Endometrial microvascular endothelial cells (primary cell): Measurements from ENCODE around the gene UBAC2. TPM values are rescaled to one million over a fixed set of nuclear protein-coding genes. Genes with fewer than 3 reads are reported as not detected.

Experiments used
- in situ Hi-C: cut with HindIII; loops from 2 replicates; pipeline ENCODE4 v1.10.0; 2017; ENCODE audit warnings: low sequenced_read_pairs, low pct_unique_long_range_greater_than_20kb; ENCODE audit errors: inconsistent ontology term
- total RNA-seq: library from RNA; depleted of rRNA; stranded (reverse); fragments of >200 nt; gene quantifications from one replicate; pipeline ENCODE4 v1.2.3, GENCODE V29; 2015; ENCODE audit errors: inconsistent ontology term

UBAC2 gene
- total RNA-seq, 1 donor from 2014 or later, result 56.8 TPM

DNA sequence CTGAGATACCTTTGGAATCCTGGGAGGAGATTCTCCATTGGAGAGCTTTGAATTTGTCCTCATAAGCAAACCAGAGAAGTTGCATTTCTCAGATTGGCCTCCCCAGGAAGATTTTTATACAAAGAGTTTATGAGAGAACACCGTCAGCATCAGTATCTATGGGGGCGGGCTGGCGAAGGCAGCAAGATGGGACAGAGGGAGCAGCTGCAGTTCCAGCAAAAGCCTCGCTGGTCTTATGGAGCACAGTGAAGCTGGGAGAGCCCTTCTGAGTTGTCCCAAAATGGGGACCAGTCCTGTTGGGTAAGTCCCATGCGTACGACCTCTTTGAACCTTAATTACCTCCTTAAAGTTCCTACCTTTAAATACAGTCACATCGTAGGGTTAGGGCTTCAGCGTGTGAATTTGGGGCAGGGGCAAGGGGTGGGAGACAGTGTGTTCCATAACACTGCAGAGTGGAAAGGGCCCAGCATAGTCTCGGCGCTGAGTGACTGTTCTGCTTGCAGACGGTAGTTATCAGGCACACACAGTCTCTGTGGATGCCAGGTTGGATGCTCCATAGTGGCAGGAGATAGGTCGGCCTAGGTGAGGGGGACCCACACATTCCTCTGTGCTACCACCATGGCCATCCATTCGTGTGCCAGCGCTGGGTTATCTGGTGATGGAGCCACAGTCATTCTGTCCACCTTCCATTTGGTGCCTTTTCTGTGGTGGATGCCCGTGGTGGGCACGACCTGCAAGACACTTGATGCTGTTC lies 141.5 kb downstream of the UBAC2 start:
- in situ Hi-C loops, result no loop called here

DNA sequence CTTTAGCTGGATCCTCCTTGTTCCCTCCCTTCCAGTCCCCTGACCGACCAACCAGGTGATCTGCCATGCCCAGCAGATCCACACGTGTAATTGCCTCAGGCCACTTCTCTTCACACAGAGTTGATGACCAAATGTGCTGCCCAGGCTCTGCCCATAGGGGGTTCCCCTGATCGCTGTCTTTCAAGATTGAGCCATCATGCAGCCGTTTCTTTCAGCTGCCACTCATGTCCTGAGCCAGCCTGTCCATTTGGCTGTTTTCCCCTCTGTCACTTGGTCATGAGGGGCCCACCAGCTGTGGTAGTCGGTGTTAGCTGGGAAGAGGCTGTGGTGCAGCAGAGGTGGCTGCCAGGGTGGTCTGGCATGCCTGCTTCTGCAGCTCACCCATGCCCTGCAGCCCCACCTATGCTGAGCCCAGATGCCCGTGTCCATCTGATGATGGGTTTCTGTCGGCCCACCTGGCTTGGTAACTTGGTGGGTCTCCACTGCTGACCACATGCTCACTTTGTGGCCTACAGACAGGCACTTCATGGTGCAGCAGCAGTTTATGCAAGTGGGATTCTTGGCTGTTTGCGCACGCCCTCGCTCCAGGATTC lies 142.2 kb downstream of the UBAC2 start:
- in situ Hi-C loops, result no loop called here

DNA sequence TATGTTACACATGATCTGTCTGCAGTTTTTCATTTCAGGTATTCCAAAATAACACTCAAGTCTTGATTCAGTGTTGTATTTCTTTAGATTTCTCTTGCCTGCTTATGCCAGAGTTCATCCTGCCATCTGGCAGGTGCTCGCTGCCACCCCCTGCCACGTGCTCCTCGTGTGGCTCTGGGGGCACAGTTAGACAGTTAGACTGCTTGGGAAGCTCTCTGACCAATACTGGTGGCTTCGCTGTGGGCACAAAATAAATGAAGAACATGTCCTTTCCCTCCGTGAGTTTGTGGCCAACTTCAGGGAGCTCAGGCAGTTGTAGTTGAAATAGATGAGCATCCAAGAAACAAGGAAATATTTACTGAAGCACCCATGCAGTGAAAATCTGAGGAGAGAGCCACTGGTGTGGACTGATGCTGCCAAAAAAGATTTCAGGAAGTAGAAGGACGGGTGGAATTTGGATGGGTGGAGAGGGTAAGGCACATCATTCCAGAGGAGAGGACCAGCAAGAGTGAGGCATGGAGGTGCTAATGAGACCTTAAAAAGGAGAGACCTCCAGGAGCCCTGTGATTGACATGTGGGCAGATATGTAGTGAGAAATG lies 144.1 kb downstream of the UBAC2 start:
- in situ Hi-C loops, result no loop called here

DNA sequence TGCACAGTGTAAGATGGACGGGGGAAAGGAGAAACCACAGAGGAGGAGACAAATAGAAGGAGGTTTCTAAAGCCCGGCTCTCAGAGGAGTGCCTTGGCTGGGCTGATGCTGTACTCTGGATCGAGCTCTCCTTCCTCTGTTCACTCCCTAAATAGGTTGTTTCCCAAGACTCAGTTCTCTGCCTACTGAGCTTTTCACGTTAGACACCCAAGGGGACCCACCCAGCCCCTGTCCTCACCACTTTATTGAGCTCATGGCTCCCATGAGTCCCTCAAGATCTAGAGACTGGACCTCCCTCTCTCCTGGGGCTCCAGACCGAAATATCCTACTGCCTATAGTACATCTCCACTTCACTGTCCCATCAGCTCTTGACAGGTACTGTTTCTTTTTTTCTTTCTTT lies 144.7 kb downstream of the UBAC2 start:
- in situ Hi-C loops, result no loop called here

DNA sequence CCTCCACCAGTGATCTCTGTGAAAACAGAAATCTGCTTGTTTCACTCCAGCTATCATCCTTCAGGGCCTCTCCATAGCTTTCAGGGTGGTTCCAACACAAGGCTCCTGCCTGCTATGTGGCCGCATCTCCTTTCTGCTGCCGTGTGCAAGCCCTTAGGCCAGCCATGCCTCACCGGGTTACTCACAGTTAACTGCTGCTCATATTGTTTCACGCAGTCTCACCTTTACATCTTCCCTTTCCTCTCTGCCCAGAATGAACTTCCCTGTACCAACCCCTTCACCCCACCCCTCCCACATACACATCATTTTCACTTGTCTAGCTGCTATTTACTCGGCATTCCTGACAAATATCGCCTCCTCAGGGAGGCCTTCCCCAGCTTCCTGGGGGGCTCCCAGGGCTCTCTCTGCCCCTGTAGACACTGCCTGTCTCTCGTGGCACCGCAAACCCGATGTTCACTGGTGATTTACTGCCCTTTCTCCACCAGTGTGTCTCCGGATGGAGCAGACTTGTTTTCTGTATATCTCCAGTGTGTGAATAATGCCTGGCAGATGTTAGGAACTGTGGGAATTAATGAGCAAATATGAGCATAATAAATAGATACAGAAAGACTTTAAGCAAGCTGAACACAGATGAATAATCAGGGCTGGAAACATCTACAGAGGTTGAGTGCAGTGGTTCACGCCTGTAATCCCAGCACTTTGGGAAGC lies 145.8 kb downstream of the UBAC2 start:
- in situ Hi-C loops, result no loop called here

DNA sequence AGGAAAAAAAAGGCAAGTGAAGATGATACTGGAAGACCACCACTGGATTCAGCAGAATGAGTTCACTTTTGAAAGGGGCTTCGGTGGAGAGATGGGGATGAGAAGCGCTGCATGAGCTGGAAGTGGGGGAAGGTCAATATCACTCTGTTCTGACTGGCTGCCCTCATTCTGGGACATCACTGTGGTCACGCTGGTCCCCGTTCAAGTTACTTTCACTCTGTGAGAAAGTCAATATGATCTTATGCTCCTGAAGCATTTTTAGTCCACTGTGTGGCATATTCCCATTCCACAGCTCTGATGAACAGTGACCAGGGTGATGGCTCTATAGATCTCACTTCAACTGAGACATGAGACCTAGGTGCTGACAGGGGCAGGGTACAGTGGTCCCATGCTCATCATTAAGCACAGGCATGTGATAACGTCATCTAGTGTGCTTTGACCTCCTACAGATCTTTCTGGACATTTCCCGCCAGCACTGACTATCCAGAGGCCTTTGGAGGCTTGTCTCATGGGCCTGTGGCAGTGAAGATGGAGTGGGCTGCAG lies 146.8 kb downstream of the UBAC2 start:
- in situ Hi-C loops, result no loop called here

DNA sequence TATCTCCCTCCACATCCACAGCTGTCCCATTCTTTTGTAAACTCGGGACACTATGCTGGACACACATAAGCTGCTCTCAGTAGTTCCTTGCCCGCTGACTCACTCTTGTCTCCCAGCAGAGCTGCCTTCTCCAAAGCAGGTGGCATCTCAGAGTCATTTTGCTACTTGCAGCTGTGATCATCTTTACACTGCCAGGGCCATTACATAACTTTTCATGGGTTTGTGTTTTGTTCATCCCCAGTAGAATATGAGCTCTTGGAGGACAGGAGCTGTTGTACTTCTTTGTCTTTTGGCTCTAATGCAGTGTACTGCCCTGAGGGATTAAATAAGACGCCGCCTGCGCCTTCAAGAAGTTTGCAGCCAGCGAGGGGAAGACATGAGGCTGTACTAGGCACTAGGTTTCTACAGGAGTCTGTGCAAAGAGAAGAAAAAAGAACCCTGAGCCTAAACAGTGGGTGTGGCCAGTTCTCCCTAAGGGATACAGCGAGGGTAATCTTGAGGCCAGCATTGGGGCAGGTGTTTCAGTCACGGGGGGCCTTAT lies 147.3 kb downstream of the UBAC2 start:
- in situ Hi-C loops, result no loop called here

DNA sequence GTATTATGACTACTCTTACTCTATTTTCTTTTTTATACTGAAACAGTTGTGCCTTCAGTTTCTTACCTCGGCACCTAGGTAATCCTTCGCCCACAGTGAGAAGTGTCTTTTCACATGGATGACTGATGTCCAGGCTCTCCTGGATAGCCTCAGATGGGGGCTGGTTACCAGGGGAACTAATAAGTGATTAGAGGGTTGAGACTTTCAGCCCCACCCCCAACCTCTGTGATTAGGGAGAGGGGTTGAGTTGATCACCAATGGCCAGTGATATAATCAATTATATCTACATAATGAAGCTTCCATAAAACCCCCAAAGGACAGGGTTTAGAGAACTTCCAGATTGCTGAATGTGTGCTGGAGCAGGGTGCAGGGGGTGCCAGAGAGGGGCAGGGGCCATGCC lies 149.5 kb downstream of the UBAC2 start:
- in situ Hi-C loops, result no loop called here

DNA sequence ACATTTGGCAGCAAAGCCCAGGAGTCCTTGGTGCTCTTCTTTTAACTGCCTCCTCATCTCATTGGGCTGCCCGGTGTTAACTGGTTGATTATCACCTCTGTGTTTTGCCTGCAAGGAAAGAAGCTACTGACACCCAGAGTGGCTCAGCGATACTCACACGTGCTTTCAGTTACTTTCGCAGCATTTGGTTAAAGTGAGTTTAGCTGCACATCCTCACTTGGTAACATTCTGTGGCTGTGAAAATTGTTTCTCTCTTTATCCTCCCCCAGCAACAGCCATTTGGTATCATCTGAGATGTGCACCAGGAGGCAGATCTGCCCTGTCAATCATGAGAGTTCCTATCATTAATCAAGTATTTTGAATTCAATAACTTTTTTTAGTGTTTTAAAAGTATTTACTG lies 151.1 kb downstream of the UBAC2 start:
- in situ Hi-C loops, result no loop called here

DNA sequence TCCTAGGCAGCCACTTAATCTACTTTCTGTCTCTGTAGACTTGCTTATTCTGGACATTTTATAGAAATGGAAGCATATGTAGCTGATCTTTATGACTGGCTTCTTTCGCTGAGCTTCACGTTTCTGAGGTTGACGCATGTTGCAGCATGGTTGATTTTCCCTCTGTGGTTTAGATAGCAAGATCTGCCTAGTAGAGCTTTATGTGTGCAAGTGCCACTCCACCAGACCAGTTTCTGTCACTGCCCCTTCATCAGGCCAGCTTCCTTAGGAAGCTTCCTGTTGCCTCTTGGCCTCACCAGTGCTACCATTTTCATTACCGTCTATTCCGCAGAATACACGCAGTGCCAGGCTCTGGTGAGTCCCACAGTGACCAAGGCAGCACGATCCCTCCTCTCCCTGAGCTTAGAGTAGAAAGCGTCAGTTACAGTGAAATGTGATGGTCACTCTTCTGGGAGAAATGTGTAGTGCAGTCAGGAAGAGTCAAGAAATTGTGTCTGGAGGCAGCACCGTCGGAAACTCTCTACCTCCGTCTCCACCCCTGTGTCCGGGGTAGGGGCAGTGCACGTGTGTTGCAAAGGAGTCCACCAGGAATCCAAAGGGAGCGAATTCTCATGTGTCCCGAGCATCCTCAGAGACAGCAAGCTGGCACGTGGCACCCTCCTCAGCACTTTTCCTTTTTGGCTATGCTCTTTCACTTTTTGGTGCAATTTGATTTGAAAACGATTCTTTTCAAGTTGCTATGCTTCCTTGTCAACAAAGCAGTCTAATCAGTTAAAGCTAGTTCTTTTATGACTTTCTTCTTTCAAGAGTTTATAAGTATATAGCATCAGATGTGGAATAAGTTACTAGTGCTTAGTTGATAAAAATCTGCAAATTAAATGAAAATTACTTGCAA lies 151.9 kb downstream of the UBAC2 start:
- in situ Hi-C loops, result no loop called here

DNA sequence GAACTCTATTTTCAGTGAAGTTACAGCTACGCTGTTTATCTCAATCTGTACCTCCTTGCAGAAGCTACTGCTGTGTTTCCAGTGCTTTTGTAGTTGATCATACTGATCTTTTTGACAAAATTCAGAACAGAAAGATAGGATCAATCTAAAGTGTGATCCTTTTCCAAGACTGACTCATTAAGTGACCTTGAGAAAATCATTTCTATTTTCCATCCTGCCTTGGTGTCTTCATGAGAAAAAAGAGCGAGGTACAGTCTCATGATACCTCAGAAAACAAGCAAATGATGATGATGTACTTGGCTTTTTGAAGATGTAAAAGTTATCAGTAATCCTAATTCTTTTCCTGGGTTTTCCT lies 152.6 kb downstream of the UBAC2 start:
- in situ Hi-C loops, result no loop called here

DNA sequence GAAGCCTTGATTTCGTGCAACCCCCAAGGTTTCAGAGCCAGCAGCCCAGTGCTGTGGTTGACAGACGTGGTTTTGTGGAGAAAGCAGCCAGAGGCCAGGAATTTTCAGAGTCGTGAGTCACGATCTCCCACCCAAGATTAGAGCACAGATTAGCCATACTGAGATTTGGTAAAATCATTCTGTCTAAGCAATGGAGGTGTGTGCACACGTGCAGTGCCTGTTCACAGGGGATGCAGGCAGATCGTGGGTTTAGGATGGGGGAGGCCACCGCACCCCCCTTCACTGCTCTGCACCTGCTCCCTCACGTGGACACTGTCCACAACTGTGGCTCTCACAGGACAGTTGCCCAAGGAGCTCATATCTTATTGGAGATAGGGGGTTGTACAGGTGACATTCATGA lies 153.2 kb downstream of the UBAC2 start:
- in situ Hi-C loops, result no loop called here

DNA sequence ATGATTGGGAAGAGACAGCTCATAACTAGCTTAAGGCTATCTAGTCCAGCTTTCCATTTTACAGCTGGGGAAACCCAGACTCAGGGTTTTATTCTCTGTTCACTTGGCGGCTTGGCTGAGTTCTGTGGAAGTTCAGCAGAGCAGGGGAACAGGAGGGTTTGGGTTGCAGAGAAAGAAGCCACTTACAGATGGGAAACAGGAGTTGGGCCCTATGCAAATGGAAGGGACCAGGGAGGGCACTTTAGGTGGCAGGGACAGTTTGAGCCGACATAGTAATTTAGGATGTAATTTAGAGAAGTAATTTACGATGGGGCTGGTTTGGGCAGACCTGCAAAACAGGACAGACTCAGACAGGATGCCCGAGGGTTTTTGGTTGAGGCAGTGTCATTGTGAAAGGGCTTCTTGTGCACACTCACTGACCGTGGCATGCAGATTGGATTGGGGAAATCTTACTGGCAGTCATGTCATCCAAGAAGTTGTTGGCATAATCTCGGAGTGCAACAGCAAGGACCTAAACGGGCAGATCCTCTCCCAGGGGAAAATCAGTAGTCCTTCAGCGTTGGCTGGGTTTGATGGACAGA lies 153.8 kb downstream of the UBAC2 start:
- in situ Hi-C loops, result no loop called here

DNA sequence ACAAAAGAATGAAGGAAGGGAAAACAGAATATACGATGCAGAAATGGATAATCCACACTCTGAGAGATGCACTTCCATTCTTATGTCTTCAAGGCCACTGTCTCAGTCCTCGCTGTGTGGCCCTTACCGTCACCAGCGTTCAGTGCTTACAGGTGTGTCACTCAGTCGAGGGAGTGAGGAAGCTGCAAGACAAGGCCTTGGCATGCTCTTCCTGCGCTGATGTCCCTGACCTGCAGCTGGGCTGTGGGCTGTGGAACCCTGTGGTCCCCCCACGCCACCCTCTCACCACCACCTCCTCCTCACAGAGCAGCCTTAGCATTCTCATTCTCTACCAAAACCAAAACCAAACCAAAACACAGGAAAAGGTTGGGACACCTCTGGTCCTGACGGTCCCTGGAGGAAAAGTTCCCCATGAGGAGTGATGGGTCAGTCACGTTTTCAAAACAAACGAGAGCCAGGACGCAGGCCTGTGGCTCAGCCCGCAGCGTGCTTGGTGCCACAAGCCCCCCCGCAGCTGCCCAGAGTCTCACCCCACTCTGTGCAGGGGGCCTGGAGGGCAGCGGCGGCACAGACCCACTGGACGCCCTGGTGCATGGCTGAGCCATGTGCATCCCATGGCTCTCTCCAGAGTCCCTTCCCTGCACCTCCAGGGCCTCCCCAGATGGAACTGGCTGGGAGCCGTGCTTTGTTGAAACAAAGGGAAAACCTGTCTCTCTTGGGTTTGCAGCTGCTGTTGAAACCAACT lies 154.8 kb downstream of the UBAC2 start:
- in situ Hi-C loops, result no loop called here

DNA sequence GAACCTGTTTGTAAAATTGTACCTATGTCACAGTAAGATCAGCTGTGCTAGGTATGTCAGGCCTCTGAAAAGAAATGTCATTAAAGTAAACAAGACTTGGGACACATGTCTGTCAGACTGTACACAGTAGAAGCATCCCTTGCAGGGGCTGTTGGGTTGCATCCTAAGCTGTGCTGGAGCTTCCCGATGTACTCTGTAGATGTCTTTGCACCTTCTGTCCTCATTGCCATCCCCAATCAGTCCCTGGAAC lies 155.3 kb downstream of the UBAC2 start:
- in situ Hi-C loops, result no loop called here

DNA sequence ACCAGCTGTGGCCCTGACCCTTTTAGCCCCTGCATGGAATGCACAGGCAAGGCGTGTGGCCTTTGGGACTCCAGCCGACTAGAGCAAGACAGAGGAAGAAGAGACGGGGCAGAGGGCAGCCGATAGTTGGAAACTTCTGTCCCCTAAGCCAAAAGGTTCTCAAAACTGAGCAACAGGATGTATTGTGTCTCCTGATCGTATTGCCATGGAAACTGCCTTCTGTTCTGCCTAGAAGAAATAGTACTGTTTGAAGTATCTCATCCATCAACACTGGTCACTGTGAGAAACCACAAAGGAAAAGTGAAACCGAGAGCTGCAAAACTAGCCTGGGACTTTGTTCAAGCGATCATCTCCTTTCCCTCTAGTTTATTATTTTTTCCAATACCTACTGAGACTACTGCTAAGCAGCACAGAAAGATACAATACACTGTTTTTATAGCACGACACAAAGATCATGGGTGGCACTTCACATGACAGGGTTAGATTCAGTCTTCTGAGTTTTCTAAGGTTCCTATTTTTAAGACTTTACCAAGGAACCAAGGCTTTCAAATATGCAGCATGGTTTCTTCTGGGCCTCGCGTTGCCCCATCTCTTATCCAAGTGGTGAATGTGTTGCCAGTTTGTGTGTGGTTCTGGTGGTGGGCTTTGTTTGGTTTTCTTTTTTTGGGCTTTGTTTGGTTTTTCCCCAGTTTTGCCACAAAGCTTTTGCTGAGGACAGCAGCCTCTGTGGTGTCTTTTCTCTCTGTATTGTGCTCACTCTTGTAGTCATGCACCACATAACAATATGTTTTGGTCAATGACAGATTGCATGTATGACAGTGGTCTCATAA lies 155.8 kb downstream of the UBAC2 start:
- in situ Hi-C loops, result no loop called here

DNA sequence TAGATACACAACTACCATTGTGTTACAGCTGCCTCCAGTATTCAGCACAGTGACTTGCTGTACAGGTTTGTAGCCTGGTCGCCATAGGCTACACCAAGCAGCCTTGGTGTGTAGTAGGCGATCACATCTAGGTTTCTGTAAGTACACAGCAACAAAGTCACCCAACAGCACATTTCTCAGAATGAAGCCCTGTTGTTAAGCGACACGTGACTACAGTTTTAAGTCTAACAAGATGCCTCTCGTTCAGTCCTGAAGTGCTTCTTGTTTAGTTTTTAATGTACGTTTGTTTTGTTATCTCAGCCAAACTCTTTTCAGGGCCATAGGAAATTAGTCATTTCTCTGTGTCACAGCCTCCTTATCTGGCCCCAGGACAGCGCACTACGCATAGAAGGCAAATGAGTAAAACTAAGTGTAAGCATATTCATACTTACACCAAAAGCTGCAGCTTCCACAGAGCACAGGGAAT lies 156.5 kb downstream of the UBAC2 start:
- in situ Hi-C loops, result no loop called here
